Renal pelvis (tissue), 4 donors: ENCODE measurements around the gene PTDSS2. TPM values are rescaled to one million over a fixed set of nuclear protein-coding genes. Genes with fewer than 3 reads are reported as not detected.
A peak's percentile ranks its signal among the peaks of the same experiment; 100 is the strongest.

Experiments used
- DNase-seq: peaks from one replicate; pipeline ENCODE4 v3.0.0-alpha.2; 2013
- polyA plus RNA-seq, 3 donors: library from polyadenylated mRNA; unstranded; fragments of 120-200 nt; gene quantifications; one replicate each; pipeline ENCODE4 v1.2.1, GENCODE V29; 2013; ENCODE audit not compliant: insufficient read length in 3 of 3

The PTDSS2 gene
- polyA plus RNA-seq, 3 donors: 40.0 to 44.9 (median 41.2) TPM

GRCh38 chr11:528815-529727, 79.0 kb downstream of the PTDSS2 start:
- no peak for DNase-seq

GRCh38 chr11:529728-530411, 79.8 kb downstream of the PTDSS2 start:
- no peak for DNase-seq

DNA sequence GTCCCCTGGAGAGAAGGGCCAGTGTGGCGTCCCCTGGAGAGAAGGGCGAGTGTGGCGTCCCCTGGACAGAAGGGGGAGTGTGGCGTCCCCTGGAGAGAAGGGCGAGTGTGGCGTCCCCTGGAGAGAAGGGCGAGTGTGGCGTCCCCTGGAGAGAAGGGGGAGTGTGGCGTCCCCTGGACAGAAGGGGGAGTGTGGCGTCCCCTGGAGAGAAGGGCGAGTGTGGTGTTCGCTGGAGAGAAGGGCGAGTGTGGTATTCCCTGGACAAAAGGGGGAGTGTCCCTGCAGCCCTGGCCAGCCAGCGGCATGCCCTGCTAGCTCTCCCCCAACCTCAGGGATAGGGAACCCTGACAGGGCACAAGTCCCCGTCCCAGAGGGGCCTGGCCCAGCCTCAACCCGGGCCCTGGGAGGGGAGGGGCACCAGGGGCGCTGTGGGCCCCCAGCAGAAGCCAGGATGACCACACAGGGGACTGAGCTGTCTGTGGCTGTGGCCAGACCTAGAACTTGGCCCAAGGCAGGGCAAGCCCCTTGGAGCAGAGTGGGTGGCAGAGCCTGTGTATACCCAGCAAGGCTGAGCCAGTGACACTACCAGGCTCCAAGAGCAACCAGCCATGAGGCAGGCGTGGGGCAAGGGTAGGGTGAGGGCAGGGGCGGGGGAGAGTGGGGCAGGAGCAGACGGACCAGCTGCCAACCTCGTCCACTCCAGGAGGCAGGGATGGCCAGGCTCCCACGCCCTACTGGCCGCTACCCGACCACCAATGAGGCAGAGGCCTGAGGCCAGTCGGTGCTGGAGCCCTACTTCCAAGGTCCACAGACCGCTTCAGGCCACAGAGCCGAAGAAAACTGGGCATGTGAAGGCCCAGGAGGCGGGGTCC, 81.1 kb downstream of the PTDSS2 start:
- no peak for DNase-seq

GRCh38 chr11:531919-532526, 81.9 kb downstream of the PTDSS2 start:
- no peak for DNase-seq

DNA sequence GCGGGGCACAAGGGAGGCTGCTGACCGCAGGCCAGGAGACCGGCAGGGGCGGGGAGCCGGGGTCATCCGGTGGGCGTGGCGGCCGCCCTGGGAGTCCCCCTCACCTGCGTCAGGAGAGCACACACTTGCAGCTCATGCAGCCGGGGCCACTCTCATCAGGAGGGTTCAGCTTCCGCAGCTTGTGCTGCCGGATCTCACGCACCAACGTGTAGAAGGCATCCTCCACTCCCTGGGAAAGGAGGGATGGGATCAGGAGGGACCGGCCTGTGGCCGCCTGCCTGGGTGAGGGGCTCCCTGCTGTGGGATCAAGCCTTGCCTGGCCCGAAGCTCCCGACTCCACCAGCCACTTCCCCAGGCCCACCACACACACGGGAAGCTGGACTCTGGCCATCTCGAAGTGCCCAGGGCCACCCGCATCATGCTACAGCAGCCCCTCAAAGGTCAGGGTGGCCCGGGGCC, 82.5 kb downstream of the PTDSS2 start:
- no peak for DNase-seq

GRCh38 chr11:532986-533585, 83.0 kb downstream of the PTDSS2 start:
- DNase-seq: no peak

DNA sequence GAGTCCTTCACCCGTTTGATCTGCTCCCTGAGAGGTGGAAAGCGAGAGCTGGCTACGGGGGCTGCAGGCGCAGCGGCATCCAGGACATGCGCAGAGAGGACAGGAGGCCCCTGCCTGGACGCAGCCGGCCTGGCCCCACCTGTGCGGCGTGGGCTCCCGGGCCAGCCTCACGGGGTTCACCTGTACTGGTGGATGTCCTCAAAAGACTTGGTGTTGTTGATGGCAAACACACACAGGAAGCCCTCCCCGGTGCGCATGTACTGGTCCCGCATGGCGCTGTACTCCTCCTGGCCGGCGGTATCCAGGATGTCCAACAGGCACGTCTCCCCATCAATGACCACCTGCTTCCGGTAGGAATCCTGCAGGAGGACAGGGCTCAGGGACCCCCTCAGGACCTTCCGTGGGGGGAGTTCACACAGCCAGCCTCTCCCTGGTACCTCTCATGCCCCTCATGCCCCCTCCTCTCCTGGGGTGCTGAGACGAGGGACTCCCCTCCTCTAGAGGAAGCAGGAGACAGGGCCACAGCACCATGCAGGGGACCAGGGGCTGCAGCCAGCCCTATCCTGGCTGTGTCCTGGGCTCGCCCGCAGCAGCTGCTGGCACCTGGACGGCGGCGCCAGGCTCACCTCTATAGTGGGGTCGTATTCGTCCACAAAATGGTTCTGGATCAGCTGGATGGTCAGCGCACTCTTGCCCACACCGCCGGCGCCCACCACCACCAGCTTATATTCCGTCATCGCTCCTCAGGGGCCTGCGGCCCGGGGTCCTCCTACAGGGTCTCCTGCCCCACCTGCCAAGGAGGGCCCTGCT, 83.7 kb downstream of the PTDSS2 start:
- no peak for DNase-seq

DNA sequence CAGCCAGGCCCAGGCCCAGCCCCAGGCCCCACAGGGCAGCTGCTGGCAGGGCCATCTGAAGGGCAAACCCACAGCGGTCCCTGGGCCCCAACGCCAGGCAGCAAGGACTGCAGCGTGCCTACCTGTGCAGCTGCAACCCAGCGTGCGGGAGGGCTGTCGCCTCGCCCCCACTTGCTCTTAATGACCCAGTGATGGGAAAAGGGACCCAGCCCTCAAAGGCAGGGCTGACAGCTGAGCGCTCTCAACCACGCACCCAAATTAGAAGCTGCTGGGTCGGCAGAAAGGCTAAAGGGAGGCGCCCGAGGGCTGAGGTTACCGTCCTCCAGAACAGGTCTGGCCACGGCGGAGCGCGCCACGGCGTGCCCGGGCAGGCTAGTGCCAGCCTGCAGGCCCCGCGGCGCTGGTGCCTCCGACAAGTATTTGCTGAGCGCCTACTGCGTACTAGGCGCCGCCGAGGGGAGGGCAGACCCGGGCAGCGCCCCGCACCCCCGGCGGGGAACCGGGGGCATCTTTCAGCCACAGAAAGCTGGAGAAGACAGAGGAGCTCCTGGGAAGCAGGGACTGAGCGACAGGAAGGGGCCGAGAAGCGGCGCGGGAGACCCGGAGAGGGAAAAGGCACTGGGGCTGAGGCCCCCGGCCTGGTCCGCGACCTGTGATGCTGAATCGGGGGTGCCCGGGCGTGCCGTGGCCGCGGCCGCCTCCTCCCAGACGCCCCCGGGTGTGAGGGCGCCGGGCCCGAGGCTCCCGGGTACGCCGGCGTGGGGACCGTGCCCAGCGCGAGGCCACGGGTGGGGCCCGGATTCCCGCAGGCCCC, 84.5 kb downstream of the PTDSS2 start:
- no peak for DNase-seq

- no peak for DNase-seq
These were observed 85.1 kb downstream of the PTDSS2 start for GRCh38 chr11:535210-535518.

DNA sequence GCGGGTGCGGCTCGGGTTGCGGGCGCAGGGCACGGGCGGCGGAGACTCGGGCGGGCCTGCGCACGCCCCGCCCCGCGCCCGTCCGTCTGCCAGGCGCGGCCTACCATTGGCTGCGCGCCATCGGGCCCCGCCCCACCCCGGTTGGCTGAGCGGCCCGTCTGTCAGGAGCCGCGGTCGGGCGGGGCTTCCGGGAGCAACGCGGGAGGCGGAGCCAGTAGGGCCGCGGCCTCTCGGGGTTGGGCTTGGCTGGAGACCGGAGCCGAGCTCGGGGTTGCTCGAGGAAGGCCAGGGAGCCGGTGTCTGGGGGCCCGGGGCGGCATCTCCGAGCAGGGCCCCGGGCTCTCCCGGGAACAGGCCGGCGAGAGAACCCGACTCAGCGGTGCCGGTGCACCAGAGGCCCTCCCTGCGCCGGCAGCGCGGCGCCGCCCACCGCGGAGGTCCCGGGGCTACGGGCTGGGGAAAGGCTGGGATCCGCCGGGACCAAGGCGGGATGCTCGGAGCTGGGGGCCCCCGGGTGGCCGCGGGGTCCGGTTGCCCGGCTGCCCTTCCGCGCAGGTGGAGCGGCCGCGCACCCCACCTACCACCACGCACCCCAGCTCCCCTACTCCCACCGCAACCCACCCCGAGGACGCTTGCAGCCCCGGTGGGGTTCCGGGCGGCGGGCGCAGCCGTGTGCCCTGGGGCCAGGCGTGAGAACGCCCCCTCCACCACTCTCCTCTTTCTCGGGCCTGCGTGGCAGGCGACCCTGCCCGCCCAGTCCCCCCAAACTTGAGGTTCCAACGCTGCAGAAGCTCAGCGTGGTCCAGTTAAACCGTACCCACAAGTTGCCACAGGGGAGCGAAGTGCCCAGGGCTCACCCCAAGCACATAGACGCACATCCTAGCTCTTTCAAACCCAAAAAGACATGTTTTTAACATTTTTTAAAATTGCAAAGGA, 85.7 kb downstream of the PTDSS2 start, which contains the start of gene HRAS:
HRAS (minus strand) TSS at position 58 of the 936 bp plus-strand sequence.
- DNase-seq: peak; percentile 93

DNA sequence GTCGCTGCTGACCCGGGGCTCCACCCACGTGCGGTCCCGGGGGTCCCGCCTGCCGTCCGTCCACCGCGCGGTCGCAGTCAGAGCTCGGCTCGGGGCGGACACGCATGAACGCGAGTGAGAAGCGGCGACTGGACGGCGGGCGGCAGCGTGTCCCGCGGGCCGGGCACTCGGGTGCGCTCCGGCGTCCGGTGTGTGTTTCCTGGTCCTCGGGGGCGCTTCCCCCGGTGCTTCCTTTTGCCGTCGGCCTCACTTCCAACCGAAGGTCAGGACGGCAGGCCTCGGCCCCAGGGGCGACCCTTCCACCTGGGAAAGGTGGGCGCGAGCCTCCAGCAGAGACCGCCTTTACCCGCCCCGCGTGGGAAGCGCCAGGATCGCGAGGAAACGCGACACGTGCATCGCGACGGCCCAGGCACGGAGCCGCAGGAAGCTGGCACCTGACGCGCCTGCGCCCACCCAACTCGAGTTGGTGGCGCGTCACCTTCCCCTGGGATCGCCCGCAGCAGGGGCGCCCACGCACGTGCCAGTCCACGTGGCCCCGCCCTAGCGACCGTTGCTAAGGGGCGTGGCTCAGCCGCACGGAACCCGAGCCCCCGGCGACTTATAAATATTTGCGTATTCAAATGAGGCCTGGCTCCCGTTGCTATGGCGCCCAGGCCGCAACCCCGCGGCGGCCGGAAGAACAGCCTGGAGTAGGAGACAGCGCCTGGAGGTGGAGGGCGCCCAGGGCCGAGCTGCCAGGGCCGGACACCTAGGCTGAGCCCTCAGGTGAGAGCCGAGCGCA, 87.0 kb downstream of the PTDSS2 start, which contains the start of gene LRRC56:
LRRC56 (plus strand) TSS at position 687 of the 781 bp plus-strand sequence. CDS start 3,158 bp downstream, outside the sequence.
- DNase-seq: peak; percentile 74

- DNase-seq: no peak
These were observed 87.7 kb downstream of the PTDSS2 start for GRCh38 chr11:537622-538430.

- DNase-seq: no peak
These were observed 88.5 kb downstream of the PTDSS2 start for GRCh38 chr11:538431-539051.

- DNase-seq: no peak
These were observed 89.9 kb downstream of the PTDSS2 start for GRCh38 chr11:539971-540481.
